HFFc6 (cell line): ENCODE measurements around the gene CASD1. TPM values are rescaled to one million over a fixed set of nuclear protein-coding genes. Genes with fewer than 3 reads are reported as not detected.

ENCODE experiments used
- DNase-seq: peaks from one replicate; pipeline ENCODE4 v3.0.0-alpha.2; 2018
- H3K27ac Mint-ChIP-seq: 2 replicates; pipeline ENCODE4 v1.8.0; 2020; ENCODE audit warnings: mild to moderate bottlenecking, mixed read lengths
- H3K27me3 Mint-ChIP-seq: 2 replicates; pipeline ENCODE4 v1.8.0; 2021; ENCODE audit warnings: mild to moderate bottlenecking, moderate library complexity, mixed read lengths; ENCODE audit not compliant: insufficient read depth
- H3K36me3 Mint-ChIP-seq: 2 replicates; pipeline ENCODE4 v1.8.0; 2021; ENCODE audit warnings: low read depth, mixed read lengths
- H3K4me1 Mint-ChIP-seq: 2 replicates; pipeline ENCODE4 v1.8.0; 2020; ENCODE audit warnings: low read depth, mixed read lengths
- H3K4me3 Mint-ChIP-seq: 2 replicates; pipeline ENCODE4 v1.8.0; 2020; ENCODE audit warnings: mild to moderate bottlenecking, moderate library complexity, mixed read lengths
- H3K9me3 Mint-ChIP-seq: 2 replicates; pipeline ENCODE4 v1.8.0; 2020; ENCODE audit warnings: mild to moderate bottlenecking, mixed read lengths
- total RNA-seq, 6 experiments: library from RNA; stranded (reverse); fragmentation: NEBNext Ultra II Directional; extraction: Animal tissue kit (Norgen Biotek cat#: 25700); gene quantifications; 2 replicates in 1 of 6; 3 replicates in 5 of 6; pipeline ENCODE4 v1.2.3, GENCODE V29; 2021
- TF ChIP-seq, protein P1 (sequence below): fragments of 200-600 bp; sonication (generic); IDR thresholded peaks from 2 replicates; pipeline ENCODE4 v1.5.0; 2021; ENCODE audit warnings: antibody characterized with exemption, mild to moderate bottlenecking

The CASD1 gene
- total RNA-seq, 6 experiments from 2014 or later: 6.6 to 8.1 (median 7.1) TPM

DNA sequence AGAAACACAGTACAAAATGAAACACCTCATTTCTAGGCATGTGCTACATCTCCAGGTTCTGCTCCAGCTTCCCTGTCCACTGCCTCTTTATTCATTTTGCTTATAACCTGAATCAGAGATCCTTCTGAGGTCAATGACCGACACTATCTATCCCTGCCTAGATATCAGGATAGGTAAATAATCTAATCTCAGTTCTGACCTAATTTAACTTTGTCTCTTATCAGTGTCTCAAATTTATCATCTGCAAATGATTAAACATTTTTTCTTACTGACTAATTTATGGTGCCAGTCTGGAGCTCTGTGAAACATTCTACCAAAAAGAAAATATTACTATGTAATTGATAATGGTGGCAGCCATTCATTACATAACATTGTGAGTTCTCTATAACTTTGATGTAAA lies 85.3 kb downstream of the CASD1 start:
- no peaks in the 10 kb centered on the region for H3K27me3 Mint-ChIP-seq
- no peak overlapping the region for H3K4me3 Mint-ChIP-seq
- no peaks in the 10 kb centered on the region; the same call in 1 of the 2 replicates for H3K36me3 Mint-ChIP-seq
- TF ChIP-seq, protein P1, sequence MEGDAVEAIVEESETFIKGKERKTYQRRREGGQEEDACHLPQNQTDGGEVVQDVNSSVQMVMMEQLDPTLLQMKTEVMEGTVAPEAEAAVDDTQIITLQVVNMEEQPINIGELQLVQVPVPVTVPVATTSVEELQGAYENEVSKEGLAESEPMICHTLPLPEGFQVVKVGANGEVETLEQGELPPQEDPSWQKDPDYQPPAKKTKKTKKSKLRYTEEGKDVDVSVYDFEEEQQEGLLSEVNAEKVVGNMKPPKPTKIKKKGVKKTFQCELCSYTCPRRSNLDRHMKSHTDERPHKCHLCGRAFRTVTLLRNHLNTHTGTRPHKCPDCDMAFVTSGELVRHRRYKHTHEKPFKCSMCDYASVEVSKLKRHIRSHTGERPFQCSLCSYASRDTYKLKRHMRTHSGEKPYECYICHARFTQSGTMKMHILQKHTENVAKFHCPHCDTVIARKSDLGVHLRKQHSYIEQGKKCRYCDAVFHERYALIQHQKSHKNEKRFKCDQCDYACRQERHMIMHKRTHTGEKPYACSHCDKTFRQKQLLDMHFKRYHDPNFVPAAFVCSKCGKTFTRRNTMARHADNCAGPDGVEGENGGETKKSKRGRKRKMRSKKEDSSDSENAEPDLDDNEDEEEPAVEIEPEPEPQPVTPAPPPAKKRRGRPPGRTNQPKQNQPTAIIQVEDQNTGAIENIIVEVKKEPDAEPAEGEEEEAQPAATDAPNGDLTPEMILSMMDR: no peak
- no peaks in the 10 kb centered on the region for H3K9me3 Mint-ChIP-seq
- DNase-seq: no peak
- no peak overlapping the region for H3K27ac Mint-ChIP-seq
- no peaks in the 10 kb centered on the region for H3K4me1 Mint-ChIP-seq

- no peaks in the 10 kb centered on the region for H3K27me3 Mint-ChIP-seq
- H3K36me3 Mint-ChIP-seq: no peaks in the 10 kb centered on the region; the same call in 1 of the 2 replicates
- H3K4me3 Mint-ChIP-seq: no peak overlapping the region
- no peaks in the 10 kb centered on the region for H3K4me1 Mint-ChIP-seq
- H3K27ac Mint-ChIP-seq: no peak overlapping the region
- TF ChIP-seq, protein P1: no peak
- DNase-seq: no peak
- H3K9me3 Mint-ChIP-seq: no peaks in the 10 kb centered on the region
Observed at GRCh38 chr7:94595717-94596116, 86.1 kb downstream of the CASD1 start.

- Mint-ChIP-seq H3K27ac (no peak overlapping the region), H3K36me3 (no peaks in the 10 kb centered on the region; the same call in 1 of the 2 replicates), H3K4me1 (peaks cover 14% of the 10 kb centered on the region), H3K4me3 (no peak overlapping the region), H3K9me3 (no peaks in the 10 kb centered on the region), H3K27me3 (no peaks in the 10 kb centered on the region)
- TF ChIP-seq, protein P1: no peak
- no peak for DNase-seq
Observed at GRCh38 chr7:94600267-94600666, 90.7 kb downstream of the CASD1 start.

DNA sequence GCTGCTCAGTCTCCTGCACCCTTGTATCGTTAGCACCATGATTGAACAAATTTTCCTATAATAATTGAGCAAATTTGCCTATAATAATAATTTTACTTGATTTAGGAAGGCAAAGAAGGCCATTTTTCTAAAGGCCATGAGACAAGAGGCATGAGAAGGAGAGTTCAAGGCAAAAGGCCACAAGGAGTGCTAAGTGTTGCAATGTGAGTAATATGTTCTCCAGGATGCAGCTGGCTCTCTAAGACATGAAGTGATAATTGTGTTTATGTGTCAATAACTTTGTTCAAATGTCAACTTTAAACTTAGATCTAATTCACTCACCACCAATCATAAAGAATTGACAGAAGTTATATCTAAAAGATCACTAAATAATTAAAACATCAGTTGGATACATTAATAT lies 92.6 kb downstream of the CASD1 start:
- Mint-ChIP-seq H3K4me1 (peaks cover 16% of the 10 kb centered on the region), H3K36me3 (no peaks in the 10 kb centered on the region; the same call in 1 of the 2 replicates), H3K27me3 (no peaks in the 10 kb centered on the region), H3K27ac (no peak overlapping the region), H3K4me3 (no peak overlapping the region), H3K9me3 (no peaks in the 10 kb centered on the region)
- TF ChIP-seq, protein P1: no peak
- DNase-seq: no peak

GRCh38 chr7:94605031-94605430 lies 95.4 kb downstream of the CASD1 start:
- Mint-ChIP-seq H3K9me3 (no peaks in the 10 kb centered on the region), H3K27me3 (no peaks in the 10 kb centered on the region), H3K36me3 (no peaks in the 10 kb centered on the region), H3K4me1 (peaks cover 16% of the 10 kb centered on the region), H3K4me3 (no peak overlapping the region), H3K27ac (no peak overlapping the region)
- DNase-seq: no peak
- TF ChIP-seq, protein P1: no peak

Other genes with a start within 250 kb of the CASD1 start
- gene COL1A2, start 114.9 kb upstream of the CASD1 start, total RNA-seq: 1,000 to 10,000 TPM; 3,728 to 6,317 (median 3,918) TPM
- 10 to 100 TPM; 30.2 to 52.7 (median 49.0) TPM for gene SGCE, start 146.3 kb downstream of the CASD1 start, total RNA-seq